ENCODE results near the gene IGF1R. TPM values are rescaled to one million over a fixed set of nuclear protein-coding genes. Genes with fewer than 3 reads are reported as not detected.
"Not testable (repeated sequence)": the region's sequence is repeated elsewhere in the genome, so short reads cannot be mapped to it uniquely, and the experiment has no call there.

Gene IGF1R
- total RNA-seq, 1 donor from 2014 or later = 62.7 TPM

DNA sequence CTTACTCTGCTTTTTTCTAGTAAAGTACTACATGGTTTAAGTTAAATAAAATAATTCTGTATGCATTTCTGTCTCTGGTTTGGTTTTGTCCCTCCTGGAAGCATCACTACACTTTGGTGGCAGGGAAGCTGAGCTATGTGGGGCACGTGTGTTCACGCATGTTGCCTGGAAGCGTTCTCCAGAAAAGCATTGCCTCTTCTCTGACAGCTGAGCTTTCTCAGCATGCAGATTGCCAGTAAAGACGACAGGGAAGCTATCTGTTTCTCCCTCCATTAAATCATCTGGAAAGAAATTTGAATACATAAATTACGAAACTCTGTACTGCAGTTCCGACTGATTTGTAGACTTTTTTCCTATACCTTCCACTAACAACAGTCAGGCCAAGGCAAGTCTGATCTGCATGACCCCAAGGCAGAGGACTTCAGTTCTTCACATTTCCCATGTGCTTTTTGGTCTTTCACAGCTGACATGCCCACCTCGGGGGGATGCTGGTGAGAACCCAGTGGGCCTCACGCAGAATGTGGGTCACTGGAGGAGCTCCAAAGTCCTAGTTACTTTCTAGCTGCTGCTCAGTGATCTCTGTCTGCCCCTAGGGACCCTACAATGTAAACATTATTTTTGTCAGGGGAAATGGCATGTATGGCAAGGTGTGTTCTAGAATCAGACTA is 316.3 kb downstream of the IGF1R start:
- Histone ChIP-seq H3K27me3 (ENCODE audit: control insufficient read depth, insufficient read depth, low read length) (no peaks in the 10 kb centered on the region), H3K4me3 (ENCODE audit: low read depth, low read length) (no peak overlapping the region), H3K36me3 (ENCODE audit: control insufficient read depth, insufficient read depth, low read length) (peaks cover 4% of the 10 kb centered on the region)
- no peak for DNase-seq (ENCODE audit: low read depth)
- TF ChIP-seq, protein P1, sequence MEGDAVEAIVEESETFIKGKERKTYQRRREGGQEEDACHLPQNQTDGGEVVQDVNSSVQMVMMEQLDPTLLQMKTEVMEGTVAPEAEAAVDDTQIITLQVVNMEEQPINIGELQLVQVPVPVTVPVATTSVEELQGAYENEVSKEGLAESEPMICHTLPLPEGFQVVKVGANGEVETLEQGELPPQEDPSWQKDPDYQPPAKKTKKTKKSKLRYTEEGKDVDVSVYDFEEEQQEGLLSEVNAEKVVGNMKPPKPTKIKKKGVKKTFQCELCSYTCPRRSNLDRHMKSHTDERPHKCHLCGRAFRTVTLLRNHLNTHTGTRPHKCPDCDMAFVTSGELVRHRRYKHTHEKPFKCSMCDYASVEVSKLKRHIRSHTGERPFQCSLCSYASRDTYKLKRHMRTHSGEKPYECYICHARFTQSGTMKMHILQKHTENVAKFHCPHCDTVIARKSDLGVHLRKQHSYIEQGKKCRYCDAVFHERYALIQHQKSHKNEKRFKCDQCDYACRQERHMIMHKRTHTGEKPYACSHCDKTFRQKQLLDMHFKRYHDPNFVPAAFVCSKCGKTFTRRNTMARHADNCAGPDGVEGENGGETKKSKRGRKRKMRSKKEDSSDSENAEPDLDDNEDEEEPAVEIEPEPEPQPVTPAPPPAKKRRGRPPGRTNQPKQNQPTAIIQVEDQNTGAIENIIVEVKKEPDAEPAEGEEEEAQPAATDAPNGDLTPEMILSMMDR (IDR thresholded peaks at IDR 0.05; ENCODE audit: insufficient read depth, low read length, poor library complexity, severe bottlenecking) = no peak

DNA sequence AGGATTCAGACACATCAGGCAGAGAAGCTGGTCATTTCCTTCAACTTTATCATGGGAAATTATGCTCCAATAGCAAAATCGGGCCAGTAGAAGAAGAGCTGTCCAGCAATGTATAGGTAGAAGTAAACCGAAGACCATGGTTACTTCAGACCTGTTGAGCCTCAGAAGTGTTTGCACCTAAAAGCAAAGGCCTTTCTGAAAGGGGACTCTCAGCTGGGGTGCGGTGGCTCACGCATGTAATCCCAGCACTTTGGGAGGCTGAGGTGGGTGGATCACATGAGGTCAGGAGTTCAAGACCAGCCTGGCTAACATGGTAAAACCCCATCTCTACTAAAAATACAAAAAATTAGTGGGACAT is 316.8 kb downstream of the IGF1R start:
- DNase-seq (ENCODE audit: low read depth); H3K27me3 ChIP-seq (ENCODE audit: control insufficient read depth, insufficient read depth, low read length); H3K36me3 ChIP-seq (ENCODE audit: control insufficient read depth, insufficient read depth, low read length); H3K4me3 ChIP-seq (ENCODE audit: low read depth, low read length): not testable (repeated sequence)

- no peak for DNase-seq (ENCODE audit: low read depth)
- Histone ChIP-seq H3K36me3 (ENCODE audit: control insufficient read depth, insufficient read depth, low read length) (peaks cover 2% of the 10 kb centered on the region), H3K27me3 (ENCODE audit: control insufficient read depth, insufficient read depth, low read length) (no peaks in the 10 kb centered on the region), H3K4me3 (ENCODE audit: low read depth, low read length) (no peak overlapping the region)
- TF ChIP-seq, protein P1 (IDR thresholded peaks at IDR 0.05; ENCODE audit: insufficient read depth, low read length, poor library complexity, severe bottlenecking) = no peak
These were observed 317.3 kb downstream of the IGF1R start for GRCh38 chr15:98965597-98965996.

GRCh38 chr15:98966091-98966787 is 317.9 kb downstream of the IGF1R start:
- Histone ChIP-seq H3K4me3 (ENCODE audit: low read depth, low read length) (no peak overlapping the region), H3K36me3 (ENCODE audit: control insufficient read depth, insufficient read depth, low read length) (peaks cover 2% of the 10 kb centered on the region), H3K27me3 (ENCODE audit: control insufficient read depth, insufficient read depth, low read length) (no peaks in the 10 kb centered on the region)
- no peak for DNase-seq (ENCODE audit: low read depth)
- TF ChIP-seq, protein P1 (IDR thresholded peaks at IDR 0.05; ENCODE audit: insufficient read depth, low read length, poor library complexity, severe bottlenecking) = no peak

DNA sequence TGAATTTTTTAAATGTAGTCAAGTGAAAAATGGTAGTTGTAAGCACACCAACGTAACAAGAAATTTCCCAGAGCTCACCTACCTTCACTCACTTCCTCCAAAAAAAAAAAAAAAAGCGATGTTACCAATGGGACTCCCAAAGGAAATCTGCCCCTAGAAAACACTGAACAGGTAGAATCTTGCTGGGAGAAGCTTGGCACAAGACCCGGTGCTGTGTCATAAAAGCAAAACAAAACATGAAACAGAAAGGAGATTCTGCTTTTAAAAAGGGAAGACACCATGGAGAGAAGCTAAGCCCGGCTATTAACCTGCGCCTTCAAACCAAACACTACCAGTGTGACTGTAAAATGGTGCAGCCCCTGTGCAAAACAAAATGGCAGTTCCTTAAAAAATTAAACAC is 318.8 kb downstream of the IGF1R start:
- no peak for DNase-seq (ENCODE audit: low read depth)

GRCh38 chr15:98967916-98968315 is 319.6 kb downstream of the IGF1R start:
- TF ChIP-seq, protein P1 (IDR thresholded peaks at IDR 0.05; ENCODE audit: insufficient read depth, low read length, poor library complexity, severe bottlenecking) = no peak
- H3K4me3 ChIP-seq (ENCODE audit: low read depth, low read length) = no peak overlapping the region

More for the DNA sequence above, 318.8 kb downstream of the IGF1R start:
- H3K36me3 ChIP-seq (ENCODE audit: control insufficient read depth, insufficient read depth, low read length) = no peaks in the 10 kb centered on the region
- TF ChIP-seq, protein P1 (IDR thresholded peaks at IDR 0.05; ENCODE audit: insufficient read depth, low read length, poor library complexity, severe bottlenecking) = no peak
- no peak overlapping the region for H3K4me3 ChIP-seq (ENCODE audit: low read depth, low read length)
- no peaks in the 10 kb centered on the region for H3K27me3 ChIP-seq (ENCODE audit: control insufficient read depth, insufficient read depth, low read length)

More at GRCh38 chr15:98967916-98968315, 319.6 kb downstream of the IGF1R start:
- no peaks in the 10 kb centered on the region for H3K27me3 ChIP-seq (ENCODE audit: control insufficient read depth, insufficient read depth, low read length)
- DNase-seq (ENCODE audit: low read depth) = no peak
- H3K36me3 ChIP-seq (ENCODE audit: control insufficient read depth, insufficient read depth, low read length) = no peaks in the 10 kb centered on the region
